ENCODE data around the gene CDC42EP3. TPM values are rescaled to one million over a fixed set of nuclear protein-coding genes. Genes with fewer than 3 reads are reported as not detected.

The CDC42EP3 gene
- polyA plus RNA-seq, 1 donor from 2014 or later = 25.2 TPM

GRCh38 chr2:37654419-37654818 lies 17.0 kb downstream of the CDC42EP3 start:
- Histone ChIP-seq H3K79me2 (replicated peaks; ENCODE audit: insufficient read depth, low read length) (peaks cover 60% of the 10 kb centered on the region), H3K9ac (ENCODE audit: low read length) (no peak overlapping the region), H3K36me3 (ENCODE audit: insufficient read depth, low read length) (no peaks in the 10 kb centered on the region), H3F3A (ENCODE audit: insufficient read depth, low read length, poor library complexity, severe bottlenecking) (no peaks in the 10 kb centered on the region), H3K9me3 (ENCODE audit: low read length) (no peaks in the 10 kb centered on the region), H4K20me1 (ENCODE audit: insufficient read depth) (peaks cover 5% of the 10 kb centered on the region), H3K27me3 (ENCODE audit: insufficient read depth, low read depth, low read length) (no peaks in the 10 kb centered on the region), H3K4me3 (ENCODE audit: low read length) (no peak overlapping the region), H3K9me2 (ENCODE audit: insufficient read depth, low read length) (no peaks in the 10 kb centered on the region), H3K4me2 (ENCODE audit: low read length) (no peak overlapping the region), H2AFZ (ENCODE audit: low read depth, low read length) (no peak overlapping the region), H3K27ac (ENCODE audit: low read length) (no peak overlapping the region)
- TF ChIP-seq EP300 (conservative IDR thresholded peaks at IDR 0.05; ENCODE audit: poor library complexity, severe bottlenecking) (no peak), TAF1 (IDR thresholded peaks at IDR 0.05; ENCODE audit: low read depth) (no peak), MXI1 (conservative IDR thresholded peaks at IDR 0.05; ENCODE audit: poor library complexity, severe bottlenecking) (no peak)
- TF ChIP-seq, protein P1, sequence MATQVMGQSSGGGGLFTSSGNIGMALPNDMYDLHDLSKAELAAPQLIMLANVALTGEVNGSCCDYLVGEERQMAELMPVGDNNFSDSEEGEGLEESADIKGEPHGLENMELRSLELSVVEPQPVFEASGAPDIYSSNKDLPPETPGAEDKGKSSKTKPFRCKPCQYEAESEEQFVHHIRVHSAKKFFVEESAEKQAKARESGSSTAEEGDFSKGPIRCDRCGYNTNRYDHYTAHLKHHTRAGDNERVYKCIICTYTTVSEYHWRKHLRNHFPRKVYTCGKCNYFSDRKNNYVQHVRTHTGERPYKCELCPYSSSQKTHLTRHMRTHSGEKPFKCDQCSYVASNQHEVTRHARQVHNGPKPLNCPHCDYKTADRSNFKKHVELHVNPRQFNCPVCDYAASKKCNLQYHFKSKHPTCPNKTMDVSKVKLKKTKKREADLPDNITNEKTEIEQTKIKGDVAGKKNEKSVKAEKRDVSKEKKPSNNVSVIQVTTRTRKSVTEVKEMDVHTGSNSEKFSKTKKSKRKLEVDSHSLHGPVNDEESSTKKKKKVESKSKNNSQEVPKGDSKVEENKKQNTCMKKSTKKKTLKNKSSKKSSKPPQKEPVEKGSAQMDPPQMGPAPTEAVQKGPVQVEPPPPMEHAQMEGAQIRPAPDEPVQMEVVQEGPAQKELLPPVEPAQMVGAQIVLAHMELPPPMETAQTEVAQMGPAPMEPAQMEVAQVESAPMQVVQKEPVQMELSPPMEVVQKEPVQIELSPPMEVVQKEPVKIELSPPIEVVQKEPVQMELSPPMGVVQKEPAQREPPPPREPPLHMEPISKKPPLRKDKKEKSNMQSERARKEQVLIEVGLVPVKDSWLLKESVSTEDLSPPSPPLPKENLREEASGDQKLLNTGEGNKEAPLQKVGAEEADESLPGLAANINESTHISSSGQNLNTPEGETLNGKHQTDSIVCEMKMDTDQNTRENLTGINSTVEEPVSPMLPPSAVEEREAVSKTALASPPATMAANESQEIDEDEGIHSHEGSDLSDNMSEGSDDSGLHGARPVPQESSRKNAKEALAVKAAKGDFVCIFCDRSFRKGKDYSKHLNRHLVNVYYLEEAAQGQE (IDR thresholded peaks at IDR 0.05; ENCODE audit: borderline replicate concordance) = no peak

DNA sequence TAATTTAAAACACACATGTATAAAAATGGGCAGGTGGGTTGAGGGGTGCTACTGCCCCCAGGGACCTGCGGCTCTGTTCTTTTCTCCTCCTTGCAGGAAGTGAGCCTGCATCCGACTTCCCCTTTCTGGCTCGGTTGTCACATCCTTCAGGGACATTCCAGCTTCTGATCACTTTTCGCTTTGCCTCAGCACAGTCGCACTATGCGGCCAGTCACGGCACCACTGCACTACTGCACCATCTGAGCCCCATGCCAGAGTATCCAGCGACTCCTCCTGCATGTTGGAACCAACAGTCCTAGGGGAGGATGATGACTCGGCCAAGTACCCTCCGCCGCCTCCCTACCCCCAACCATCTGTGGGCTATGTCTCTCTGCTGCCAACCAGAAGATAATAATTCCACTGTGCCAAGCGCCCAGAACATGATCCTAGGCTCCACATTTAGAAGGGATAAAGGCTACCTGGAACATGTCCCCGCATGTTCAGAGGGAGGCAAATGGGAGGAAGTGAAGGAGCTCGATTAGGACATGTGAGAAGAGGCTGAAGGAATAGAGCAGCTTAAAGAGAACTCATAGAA lies 17.6 kb downstream of the CDC42EP3 start:
- Histone ChIP-seq H2AFZ (ENCODE audit: low read depth, low read length) (no peak overlapping the region), H3K9me3 (ENCODE audit: low read length) (no peaks in the 10 kb centered on the region), H3K27ac (ENCODE audit: low read length) (no peak overlapping the region), H3K27me3 (ENCODE audit: insufficient read depth, low read depth, low read length) (no peaks in the 10 kb centered on the region), H3K9me2 (ENCODE audit: insufficient read depth, low read length) (no peaks in the 10 kb centered on the region), H3K4me2 (ENCODE audit: low read length) (no peak overlapping the region), H3K9ac (ENCODE audit: low read length) (no peak overlapping the region), H4K20me1 (ENCODE audit: insufficient read depth) (peaks cover 5% of the 10 kb centered on the region), H3K79me2 (replicated peaks; ENCODE audit: insufficient read depth, low read length) (peaks cover 55% of the 10 kb centered on the region), H3K36me3 (ENCODE audit: insufficient read depth, low read length) (no peaks in the 10 kb centered on the region), H3K4me3 (ENCODE audit: low read length) (no peak overlapping the region), H3F3A (ENCODE audit: insufficient read depth, low read length, poor library complexity, severe bottlenecking) (no peaks in the 10 kb centered on the region)
- TF ChIP-seq, protein P1 (IDR thresholded peaks at IDR 0.05; ENCODE audit: borderline replicate concordance) = no peak
- no peak for TF ChIP-seq POLR2AphosphoS5 (IDR thresholded peaks at IDR 0.05)
- TF ChIP-seq EP300 (conservative IDR thresholded peaks at IDR 0.05; ENCODE audit: poor library complexity, severe bottlenecking) = no peak
- no peak for TF ChIP-seq EZH2 (IDR thresholded peaks at IDR 0.05; ENCODE audit: borderline replicate concordance, insufficient read depth, low read length, poor library complexity, severe bottlenecking)
- TF ChIP-seq MXI1 (conservative IDR thresholded peaks at IDR 0.05; ENCODE audit: poor library complexity, severe bottlenecking) = no peak
- no peak for TF ChIP-seq CTCF (IDR thresholded peaks at IDR 0.05; ENCODE audit: poor library complexity, severe bottlenecking)
- TF ChIP-seq TAF1 (IDR thresholded peaks at IDR 0.05; ENCODE audit: low read depth) = no peak
- no peak for TF ChIP-seq SMC3 (conservative IDR thresholded peaks at IDR 0.05; ENCODE audit: poor library complexity)

Measured in neural cell (in vitro differentiated cells).